Gastrocnemius medialis (tissue), 4 donors: ENCODE measurements around the gene CD27. TPM values are rescaled to one million over a fixed set of nuclear protein-coding genes. Genes with fewer than 3 reads are reported as not detected.

Experiments
- ATAC-seq, 2 donors: fragments of 150-250 bp; one replicate each; pipeline ENCODE4 v1.9.1; 2016
- DNase-seq, 2 donors: peaks; one replicate each; pipeline ENCODE4 v3.0.0-alpha.2; 2019
- H3K27ac ChIP-seq, 4 donors: fragments of 200-600 bp; sonication (generic); 1 replicate in 1 of 4; 2 replicates in 3 of 4; pipeline ENCODE4 v1.5.1; 2016 to 2018; ENCODE audit warnings: mild to moderate bottlenecking in 2 of 4, moderate library complexity in 1 of 4
- H3K27me3 ChIP-seq, 3 donors: fragments of 200-600 bp; sonication (generic) in 2 of 3; 1 replicate in 1 of 3; 2 replicates in 2 of 3; pipeline versions ENCODE4 v1.5.1 to v1.6.0; 2016 to 2019; ENCODE audit warnings: mild to moderate bottlenecking in 1 of 3, moderate library complexity in 1 of 3
- H3K36me3 ChIP-seq, 2 donors: fragments of 200-600 bp; sonication (generic) in 1 of 2; one replicate each; pipeline ENCODE4 v1.5.1; 2017 to 2018
- H3K4me1 ChIP-seq, 2 donors: fragments of 200-600 bp; sonication (generic) in 1 of 2; one replicate each; pipeline ENCODE4 v1.5.1; 2016 to 2017; ENCODE audit warnings: mild to moderate bottlenecking in 2 of 2
- H3K4me3 ChIP-seq, 4 donors: fragments of 200-600 bp; sonication (generic) in 3 of 4; 1 replicate in 1 of 4; 2 replicates in 3 of 4; pipeline ENCODE4 v1.5.1; 2016 to 2019; ENCODE audit warnings: mild to moderate bottlenecking in 2 of 4
- H3K9me3 ChIP-seq, 3 donors: fragments of 200-600 bp; sonication (generic) in 2 of 3; 1 replicate in 1 of 3; 2 replicates in 2 of 3; pipeline ENCODE4 v1.5.1; 2016 to 2019
- CTCF ChIP-seq, 5 experiments: fragments of 450-650 bp in 3 of 5; fragments of 200-600 bp in 2 of 5; sonication (generic) in 2 of 5; IDR thresholded peaks in 4 of 5; conservative IDR thresholded peaks in 1 of 5; 1 replicate in 4 of 5; 2 replicates in 1 of 5; pipeline ENCODE4 v1.5.1; 2016 to 2019; ENCODE audit warnings: antibody characterized with exemption in 5 of 5, mild to moderate bottlenecking in 3 of 5, moderate library complexity in 3 of 5
- POLR2A ChIP-seq, 2 donors: fragments of 450-650 bp; IDR thresholded peaks; one replicate each; pipeline ENCODE4 v1.6.1; 2017; ENCODE audit warnings: antibody characterized with exemption in 2 of 2, mild to moderate bottlenecking in 2 of 2, moderate library complexity in 2 of 2
- in situ Hi-C, 4 donors: fragments of 200-750 bp; cut with MboI; loops; one replicate each; pipeline versions ENCODE4 v1.15.0 to v1.8.0; 2017; ENCODE audit warnings: low sequenced_read_pairs in 4 of 4
- intact Hi-C: fragments of 100-400 bp; cut with DNase I; formaldehyde crosslinking; loops from one replicate; pipeline ENCODE4 v1.15.1; 2023; ENCODE audit warnings: low total_unique reads
- total RNA-seq, 4 donors: library from RNA; depleted of rRNA; stranded (reverse); fragments of >200 nt; gene quantifications; one replicate each; pipeline versions ENCODE4 v1.1.0 to v1.2.3, GENCODE V29; 2016

Gene CD27
- under 1 TPM in 1 of 4 donors, not detected in 3; 0.55 TPM for total RNA-seq

GRCh38 chr12:6444704-6445688 is at the start of gene CD27:
TSS of gene CD27 (plus strand) at chr12:6444955. CDS start at chr12:6445096, 141 bp downstream.
- ATAC-seq (no peak), DNase-seq (no peak)
- H3K4me3 ChIP-seq, result no peak within 1 kb of the TSS
- H3K9me3 ChIP-seq, result no peaks in the 10 kb centered on the region
- in situ Hi-C loops, result no loop called here
- no peak for TF ChIP-seq POLR2A (IDR thresholded peaks at IDR 0.05)
- TF ChIP-seq CTCF (IDR thresholded peaks at IDR 0.05 in 4 of 5, conservative IDR thresholded peaks at IDR 0.05 in 1 of 5), result no peak
- no peaks in the 10 kb centered on the region for H3K27me3 ChIP-seq
- H3K36me3 ChIP-seq, result no peaks in the 10 kb centered on the region
- no peak within 1 kb of the TSS for H3K27ac ChIP-seq
- intact Hi-C loops, result no loop called here
- H3K4me1 ChIP-seq, result no peaks in the 10 kb centered on the region

GRCh38 chr12:6396031-6396430 is 48.7 kb upstream of the CD27 start:
- H3K27ac ChIP-seq, result no peak overlapping the region
- intact Hi-C loops (no loop called here), in situ Hi-C loops (no loop called here)
- ATAC-seq, result no peak
- no peak for TF ChIP-seq CTCF (IDR thresholded peaks at IDR 0.05 in 4 of 5, conservative IDR thresholded peaks at IDR 0.05 in 1 of 5)
- no peak for TF ChIP-seq POLR2A (IDR thresholded peaks at IDR 0.05)
- H3K4me3 ChIP-seq, result no peak overlapping the region
- H3K9me3 ChIP-seq, result no peaks in the 10 kb centered on the region
- H3K27me3 ChIP-seq, result no peaks in the 10 kb centered on the region
- peaks cover 0 to 40% of the 10 kb centered on the region in 2 donors for H3K36me3 ChIP-seq
- no peak for DNase-seq
- H3K4me1 ChIP-seq, result peaks cover 4 to 10% of the 10 kb centered on the region in 2 donors

GRCh38 chr12:6399884-6400644 is 44.7 kb upstream of the CD27 start:
- TF ChIP-seq CTCF (IDR thresholded peaks at IDR 0.05 in 4 of 5, conservative IDR thresholded peaks at IDR 0.05 in 1 of 5), result no peak
- TF ChIP-seq POLR2A (IDR thresholded peaks at IDR 0.05), result no peak
- in situ Hi-C loops, result loop anchor here in 1 of 4 donors (25.0 kb wide), 1 partner anchor 137 kb away; the partner anchor contains the start of gene GAPDH
- ATAC-seq, result no peak

GRCh38 chr12:6404390-6404789 is 40.4 kb upstream of the CD27 start:
- in situ Hi-C loops (loop anchor here in 1 of 4 donors (25.0 kb wide), 1 partner anchor 133 kb away; the partner anchor contains the start of gene GAPDH), intact Hi-C loops (no loop called here)
- no peak overlapping the region for H3K27ac ChIP-seq
- no peak for ATAC-seq
- no peaks in the 10 kb centered on the region for H3K4me1 ChIP-seq
- H3K9me3 ChIP-seq, result no peaks in the 10 kb centered on the region
- no peaks in the 10 kb centered on the region for H3K27me3 ChIP-seq
- no peak overlapping the region for H3K4me3 ChIP-seq
- H3K36me3 ChIP-seq, result no peaks in the 10 kb centered on the region
- TF ChIP-seq CTCF (IDR thresholded peaks at IDR 0.05 in 4 of 5, conservative IDR thresholded peaks at IDR 0.05 in 1 of 5) (no peak), POLR2A (IDR thresholded peaks at IDR 0.05) (no peak)
- no peak for DNase-seq

More at GRCh38 chr12:6399884-6400644, 44.7 kb upstream of the CD27 start:
- no peaks in the 10 kb centered on the region for H3K4me1 ChIP-seq
- no peak overlapping the region for H3K4me3 ChIP-seq
- intact Hi-C loops, result no loop called here
- no peak for DNase-seq
- H3K27ac ChIP-seq, result no peak overlapping the region
- H3K27me3 ChIP-seq, result no peaks in the 10 kb centered on the region
- peaks cover 0 to 7% of the 10 kb centered on the region in 2 donors for H3K36me3 ChIP-seq
- H3K9me3 ChIP-seq, result no peaks in the 10 kb centered on the region
